ENCODE data around the gene STAG2.

Gene STAG2

DNA sequence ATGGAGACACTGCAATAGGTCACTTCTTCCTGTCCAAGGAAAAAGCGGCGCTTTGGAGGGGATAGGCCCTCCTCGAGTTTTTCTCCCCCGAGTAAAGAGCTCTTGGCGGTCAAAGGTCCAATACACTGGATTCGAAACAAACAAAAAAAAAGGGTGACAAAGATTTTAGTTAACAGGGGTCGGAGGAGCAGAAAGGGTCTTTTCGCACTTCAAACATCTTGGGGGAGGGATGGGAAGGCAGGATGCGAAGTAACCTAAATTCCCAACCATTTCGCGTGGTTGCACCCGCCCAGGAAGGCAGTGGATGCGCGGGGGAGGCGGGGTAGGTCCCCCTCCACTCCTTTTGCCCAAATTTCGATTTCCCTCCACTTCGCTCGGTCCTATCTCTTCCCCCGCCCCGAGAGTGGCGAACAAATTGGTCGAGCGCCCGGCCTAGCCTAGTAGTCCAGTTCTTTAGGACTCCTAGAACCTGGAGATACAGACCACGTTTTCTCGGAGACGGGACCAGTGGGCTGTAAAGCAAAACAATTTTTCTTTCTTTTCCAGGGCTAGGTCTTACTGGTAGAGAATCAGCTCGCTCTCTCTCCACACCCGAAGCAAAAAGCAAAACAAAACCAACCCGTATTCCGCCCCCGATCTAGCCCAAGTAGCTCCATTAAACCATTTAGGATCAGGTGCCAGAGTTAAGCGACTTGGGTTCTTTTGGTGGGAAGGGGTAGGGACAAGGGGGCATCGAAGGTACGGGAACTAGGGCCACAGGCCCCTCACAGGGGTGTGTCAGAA is 2.0 kb upstream of the STAG2 start:
- DNase-seq: peak; percentile 18
- peak overlapping the region; percentile 76 for H3K27ac ChIP-seq
- H3K9me3 ChIP-seq (ENCODE audit: severe bottlenecking): no peaks in the 10 kb centered on the region
- H3K4me3 ChIP-seq (ENCODE audit: low read depth, low read length): peak overlapping the region; percentile 58
- peaks cover 10% of the 10 kb centered on the region for H3K27me3 ChIP-seq (ENCODE audit: insufficient read depth, low read depth, severe bottlenecking)
- TF ChIP-seq, protein P1, sequence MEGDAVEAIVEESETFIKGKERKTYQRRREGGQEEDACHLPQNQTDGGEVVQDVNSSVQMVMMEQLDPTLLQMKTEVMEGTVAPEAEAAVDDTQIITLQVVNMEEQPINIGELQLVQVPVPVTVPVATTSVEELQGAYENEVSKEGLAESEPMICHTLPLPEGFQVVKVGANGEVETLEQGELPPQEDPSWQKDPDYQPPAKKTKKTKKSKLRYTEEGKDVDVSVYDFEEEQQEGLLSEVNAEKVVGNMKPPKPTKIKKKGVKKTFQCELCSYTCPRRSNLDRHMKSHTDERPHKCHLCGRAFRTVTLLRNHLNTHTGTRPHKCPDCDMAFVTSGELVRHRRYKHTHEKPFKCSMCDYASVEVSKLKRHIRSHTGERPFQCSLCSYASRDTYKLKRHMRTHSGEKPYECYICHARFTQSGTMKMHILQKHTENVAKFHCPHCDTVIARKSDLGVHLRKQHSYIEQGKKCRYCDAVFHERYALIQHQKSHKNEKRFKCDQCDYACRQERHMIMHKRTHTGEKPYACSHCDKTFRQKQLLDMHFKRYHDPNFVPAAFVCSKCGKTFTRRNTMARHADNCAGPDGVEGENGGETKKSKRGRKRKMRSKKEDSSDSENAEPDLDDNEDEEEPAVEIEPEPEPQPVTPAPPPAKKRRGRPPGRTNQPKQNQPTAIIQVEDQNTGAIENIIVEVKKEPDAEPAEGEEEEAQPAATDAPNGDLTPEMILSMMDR (IDR thresholded peaks at IDR 0.05; ENCODE audit: low read depth, low read length): no peak
- no peaks in the 10 kb centered on the region for H3K36me3 ChIP-seq

DNA sequence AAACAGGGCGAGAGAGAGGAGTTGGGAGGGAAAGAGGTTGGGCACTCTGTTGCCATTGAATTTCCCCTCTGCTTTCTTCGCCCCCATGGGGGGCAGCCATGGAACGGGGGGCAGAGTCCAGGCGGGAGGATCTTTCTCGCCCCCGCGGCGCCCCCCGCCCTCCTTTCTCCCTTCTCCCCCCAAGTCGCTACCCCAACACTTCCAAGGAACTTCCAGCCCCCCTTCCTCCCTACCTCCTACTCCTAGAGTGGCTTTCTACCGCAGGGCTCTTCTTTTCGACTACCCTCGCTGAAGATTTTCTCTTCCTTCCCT is 594 bp upstream of the STAG2 start:
- H3K27ac ChIP-seq: peak overlapping the region; percentile 96
- H3K27me3 ChIP-seq (ENCODE audit: insufficient read depth, low read depth, severe bottlenecking): peaks cover 10% of the 10 kb centered on the region
- no peaks in the 10 kb centered on the region for H3K36me3 ChIP-seq
- H3K9me3 ChIP-seq (ENCODE audit: severe bottlenecking): no peaks in the 10 kb centered on the region
- H3K4me3 ChIP-seq (ENCODE audit: low read depth, low read length): peak overlapping the region; percentile 73
- TF ChIP-seq, protein P1 (IDR thresholded peaks at IDR 0.05; ENCODE audit: low read depth, low read length): no peak
- no peak for DNase-seq

DNA sequence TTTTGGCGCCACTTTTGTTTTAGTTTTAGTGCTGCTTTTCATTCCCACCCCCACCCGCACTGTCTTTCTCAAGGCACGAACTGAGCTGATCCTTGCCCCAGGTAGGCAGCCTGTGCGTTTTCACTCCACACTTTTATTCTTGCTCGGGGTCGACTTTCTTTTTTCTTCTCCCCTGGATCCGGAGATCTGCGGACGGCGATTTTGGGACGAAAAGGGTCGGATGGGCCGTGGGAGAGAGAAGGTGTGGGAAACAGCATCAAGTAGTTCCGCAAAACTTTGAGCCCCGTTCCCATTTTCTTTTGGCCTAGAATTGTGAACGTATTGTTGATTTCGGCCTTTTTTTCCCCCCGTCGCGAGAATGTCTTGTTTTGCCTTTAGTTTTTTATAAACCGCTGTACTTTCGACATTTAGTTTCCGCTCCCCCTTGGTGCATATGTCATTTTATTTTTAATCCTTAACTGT is 531 bp downstream of the STAG2 start:
- TF ChIP-seq, protein P1 (IDR thresholded peaks at IDR 0.05; ENCODE audit: low read depth, low read length): no peak
- DNase-seq: no peak
- no peaks in the 10 kb centered on the region for H3K9me3 ChIP-seq (ENCODE audit: severe bottlenecking)
- H3K27me3 ChIP-seq (ENCODE audit: insufficient read depth, low read depth, severe bottlenecking): peaks cover 10% of the 10 kb centered on the region
- H3K27ac ChIP-seq: peak overlapping the region; percentile 96
- H3K36me3 ChIP-seq: no peaks in the 10 kb centered on the region
- peak overlapping the region; percentile 73 for H3K4me3 ChIP-seq (ENCODE audit: low read depth, low read length)

DNA sequence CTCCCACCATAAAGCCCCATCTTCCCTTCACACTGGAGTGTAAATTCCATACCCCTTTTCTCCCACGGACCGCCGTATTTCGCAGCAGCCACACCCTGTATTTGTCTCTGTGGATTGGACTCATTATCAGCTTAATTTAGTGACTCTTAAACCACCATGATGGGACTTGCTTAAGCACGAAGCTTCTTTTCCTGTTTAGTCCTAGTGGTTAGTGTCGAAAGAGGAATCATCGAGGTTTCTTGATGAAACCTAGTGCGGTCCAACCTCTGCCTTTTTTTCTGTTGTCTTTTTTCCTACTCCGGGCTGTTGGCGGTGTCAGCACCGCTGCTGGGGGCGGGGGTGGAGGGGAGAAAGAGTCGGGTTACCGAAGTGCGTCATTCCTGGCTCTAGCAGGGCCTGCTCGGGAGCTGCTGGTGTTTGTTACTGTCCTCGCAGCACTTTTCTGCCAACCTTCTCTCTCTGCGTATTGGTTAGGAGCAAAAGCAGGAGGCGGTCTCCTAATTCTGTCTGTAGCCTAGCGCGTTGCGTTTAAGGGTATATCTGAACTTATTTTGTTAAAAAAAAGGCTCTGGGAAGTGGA is 1.4 kb downstream of the STAG2 start:
- TF ChIP-seq, protein P1 (IDR thresholded peaks at IDR 0.05; ENCODE audit: low read depth, low read length): no peak
- peak overlapping the region; percentile 73 for H3K4me3 ChIP-seq (ENCODE audit: low read depth, low read length)
- peak overlapping the region; percentile 96 for H3K27ac ChIP-seq
- H3K27me3 ChIP-seq (ENCODE audit: insufficient read depth, low read depth, severe bottlenecking): peaks cover 10% of the 10 kb centered on the region
- no peaks in the 10 kb centered on the region for H3K9me3 ChIP-seq (ENCODE audit: severe bottlenecking)
- H3K36me3 ChIP-seq: no peaks in the 10 kb centered on the region
- peak; percentile 82 for DNase-seq

DNA sequence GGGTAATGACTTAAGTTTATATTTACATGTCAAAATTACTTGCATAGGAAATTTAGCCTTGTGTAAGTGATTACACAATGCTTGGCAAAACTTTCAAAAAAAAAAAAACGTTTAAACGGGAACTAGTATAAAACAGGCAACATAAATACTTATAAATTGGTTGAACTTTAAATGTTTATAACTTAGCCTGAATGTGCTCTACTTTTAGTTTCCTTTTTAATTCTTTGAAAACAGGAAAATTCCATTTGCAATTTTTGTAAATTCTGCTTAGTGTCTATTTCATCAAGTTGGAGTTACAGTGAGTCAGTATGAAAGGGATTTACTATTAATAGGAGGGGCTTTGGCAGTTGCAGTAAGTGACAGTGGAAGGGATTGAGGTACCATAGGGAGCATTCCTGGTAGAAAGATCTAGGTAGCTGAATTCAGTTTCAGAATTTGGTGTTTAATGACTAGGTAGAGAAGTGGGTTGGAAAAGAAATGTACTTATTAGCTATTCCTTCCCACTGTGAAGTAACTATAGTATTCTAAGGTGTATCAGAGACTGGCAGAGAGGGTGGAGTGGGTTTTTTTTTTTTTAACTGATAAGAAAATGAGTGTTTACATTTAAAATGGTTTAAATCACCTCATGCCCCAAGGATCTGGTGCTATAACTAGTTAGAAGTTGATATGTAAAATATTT is 2.8 kb downstream of the STAG2 start:
- TF ChIP-seq, protein P1 (IDR thresholded peaks at IDR 0.05; ENCODE audit: low read depth, low read length): no peak
- no peaks in the 10 kb centered on the region for H3K9me3 ChIP-seq (ENCODE audit: severe bottlenecking)
- H3K27ac ChIP-seq: peak overlapping the region; percentile 96; the same call in 1 of the 2 replicates
- peak overlapping the region; percentile 73 for H3K4me3 ChIP-seq (ENCODE audit: low read depth, low read length)
- DNase-seq: no peak
- H3K36me3 ChIP-seq: no peaks in the 10 kb centered on the region
- peaks cover 5% of the 10 kb centered on the region for H3K27me3 ChIP-seq (ENCODE audit: insufficient read depth, low read depth, severe bottlenecking)

Measured in WERI-Rb-1 (cell line).